SK-N-SH (cell line): Measurements from ENCODE around the gene OR2T35. TPM values are rescaled to one million over a fixed set of nuclear protein-coding genes. Genes with fewer than 3 reads are reported as not detected.

Source experiments
- CTCF ChIA-PET: fragments of 300-600, 350-600 bp; formaldehyde crosslinking; extraction: SDS; loops from one replicate; lab custom pipeline; 2021; lab: Yijun Ruan, JAX
- POLR2A ChIA-PET: fragments of 350-600 bp; sonication (Branson Sonifier 250); formaldehyde crosslinking; extraction: SDS; loops from one replicate; lab custom pipeline; 2020; ENCODE audit warnings: antibody characterized with exemption, inconsistent platforms; lab: Yijun Ruan, JAX
- DNase-seq: peaks from one replicate; pipeline ENCODE4 v3.0.0; 2012
- H2AFZ ChIP-seq: fragments of 200-600 bp; sonication (generic); 2 replicates; pipeline ENCODE4 v1.8.1; 2016; ENCODE audit warnings: antibody characterized with exemption, mild to moderate bottlenecking, low read depth
- H3F3A ChIP-seq: fragments of 200-600 bp; sonication (generic); replicated peaks from 2 replicates; pipeline ENCODE3; 2016; ENCODE audit warnings: antibody characterized with exemption, mild to moderate bottlenecking; ENCODE audit not compliant: insufficient read depth
- H3K27ac ChIP-seq, 2 experiments: fragments of 200-500 bp in 1 of 2; fragments of 200-600 bp in 1 of 2; sonication (Bioruptor generic) in 1 of 2; sonication (generic), shearing (Covaris generic) in 1 of 2; 2 replicates each; pipeline versions ENCODE4 v1.5.1 to v1.6.1; 2014 to 2016; ENCODE audit warnings: low read depth in 2 of 2, inconsistent platforms in 1 of 2, low read length in 1 of 2, mild to moderate bottlenecking in 1 of 2, mixed read lengths in 1 of 2
- H3K27me3 ChIP-seq: fragments of 200-600 bp; sonication (generic), shearing (Covaris generic); 2 replicates; pipeline ENCODE4 v1.6.1; 2016; ENCODE audit warnings: mixed run types; ENCODE audit not compliant: insufficient read depth
- H3K36me3 ChIP-seq, 2 experiments: fragments of 200-500 bp in 1 of 2; fragments of 200-600 bp in 1 of 2; sonication (Bioruptor generic) in 1 of 2; sonication (generic) in 1 of 2; replicated peaks in 1 of 2; 2 replicates each; pipeline versions ENCODE3 to v1.5.1; 2014 to 2016; ENCODE audit warnings: low read length in 1 of 2, mild to moderate bottlenecking in 1 of 2; ENCODE audit not compliant: insufficient read depth in 2 of 2, control insufficient read depth in 1 of 2
- H3K4me1 ChIP-seq, 2 experiments: fragments of 200-500 bp in 1 of 2; fragments of 200-600 bp in 1 of 2; sonication (Bioruptor generic) in 1 of 2; sonication (generic), shearing (Covaris generic) in 1 of 2; 2 replicates each; pipeline versions ENCODE4 v1.5.1 to v1.6.1; 2014 to 2016; ENCODE audit warnings: low read depth in 1 of 2, low read length in 1 of 2, mixed run types in 1 of 2; ENCODE audit not compliant: insufficient read depth in 2 of 2, control insufficient read depth in 1 of 2
- H3K4me2 ChIP-seq: fragments of 200-600 bp; sonication (generic), shearing (Covaris generic); 2 replicates; pipeline ENCODE4 v1.6.1; 2017; ENCODE audit warnings: mixed run types
- H3K4me3 ChIP-seq, 2 experiments: fragments of 200-500 bp in 1 of 2; fragments of 200-600 bp in 1 of 2; sonication (Bioruptor generic) in 1 of 2; sonication (generic), shearing (Covaris generic) in 1 of 2; 2 replicates each; pipeline versions ENCODE4 v1.5.1 to v1.8.1; 2014 to 2016; ENCODE audit warnings: low read depth in 2 of 2, inconsistent platforms in 1 of 2, low read length in 1 of 2, mild to moderate bottlenecking in 1 of 2, mixed read lengths in 1 of 2, moderate library complexity in 1 of 2
- H3K79me2 ChIP-seq: fragments of 200-600 bp; sonication (generic); 2 replicates; pipeline ENCODE4 v1.8.1; 2017; ENCODE audit warnings: mild to moderate bottlenecking; ENCODE audit not compliant: insufficient read depth
- H3K9ac ChIP-seq: fragments of 200-600 bp; sonication (generic); 2 replicates; pipeline ENCODE4 v1.6.1; 2017; ENCODE audit warnings: mixed run types
- H3K9me2 ChIP-seq: fragments of 200-600 bp; sonication (generic); 2 replicates; pipeline ENCODE4 v1.6.1; 2017; ENCODE audit warnings: mixed run types
- H3K9me3 ChIP-seq: fragments of 200-600 bp; sonication (generic); 2 replicates; pipeline ENCODE4 v1.6.1; 2017; ENCODE audit warnings: mixed run types, mild to moderate bottlenecking, moderate library complexity
- H4K20me1 ChIP-seq: fragments of 200-600 bp; sonication (generic); 2 replicates; pipeline ENCODE4 v1.6.1; 2017; ENCODE audit warnings: mild to moderate bottlenecking, mixed run types; ENCODE audit not compliant: insufficient read depth
- FOXJ3 ChIP-seq: sonication (generic); formaldehyde crosslinking; IDR thresholded peaks from 2 replicates; pipeline ENCODE4 v1.5.1; 2020; ENCODE audit warnings: mild to moderate bottlenecking, missing genetic modification reagents
- GATA2 ChIP-seq: sonication (generic); formaldehyde crosslinking; IDR thresholded peaks from 2 replicates; pipeline ENCODE4 v1.5.0; 2020; ENCODE audit warnings: mild to moderate bottlenecking, missing genetic modification reagents
- NFIC ChIP-seq: IDR thresholded peaks from 2 replicates; pipeline ENCODE4 v1.4.0; 2012; ENCODE audit warnings: borderline replicate concordance
- NRF1 ChIP-seq: IDR thresholded peaks from 2 replicates; pipeline ENCODE4 v1.6.1; 2012; ENCODE audit warnings: low read depth, mild to moderate bottlenecking, low read length
- RAD21 ChIP-seq: IDR thresholded peaks from 2 replicates; pipeline ENCODE4 v1.6.1; 2012; ENCODE audit warnings: mild to moderate bottlenecking, low read length
- RXRA ChIP-seq: IDR thresholded peaks from 2 replicates; pipeline ENCODE4 v1.4.0; 2012; ENCODE audit warnings: low read depth, mild to moderate bottlenecking, borderline replicate concordance
- SIN3A ChIP-seq: IDR thresholded peaks from 2 replicates; pipeline ENCODE4 v1.6.1; 2012; ENCODE audit warnings: low read depth, mild to moderate bottlenecking, low read length, moderate library complexity, borderline replicate concordance
- SMC3 ChIP-seq: IDR thresholded peaks from 2 replicates; pipeline ENCODE4 v1.6.1; 2012; ENCODE audit warnings: low read depth, low read length, improper control_type of control experiment
- TAF1 ChIP-seq: IDR thresholded peaks from 2 replicates; pipeline ENCODE4 v1.6.1; 2012; ENCODE audit warnings: low read depth, mild to moderate bottlenecking, low read length, moderate library complexity, borderline replicate concordance
- WGBS: methylation state at CpG from one replicate; pipeline ENCODE4 v1.1.6; 2017; ENCODE audit warnings: low lambda C conversion rate; 5-methylcytosine and 5-hydroxymethylcytosine counted together
- polyA plus RNA-seq, 3 experiments: library from polyadenylated mRNA; depleted of rRNA; stranded (reverse); fragments of >200 nt; gene quantifications; 2 replicates each; pipeline ENCODE4 v1.2.3, GENCODE V29; 2012
- TF ChIP-seq, protein P1 (sequence below): fragments of 150-350 bp; IDR thresholded peaks from 2 replicates; pipeline ENCODE4 v1.6.1; 2016; ENCODE audit warnings: mild to moderate bottlenecking, low read depth, low read length
- TF ChIP-seq, protein P2 (sequence below): IDR thresholded peaks from 2 replicates; pipeline ENCODE4 v1.6.1; 2012; ENCODE audit warnings: mild to moderate bottlenecking, low read depth, low read length, moderate library complexity
- TF ChIP-seq, protein P3 (sequence below): IDR thresholded peaks from 2 replicates; pipeline ENCODE4 v1.4.0; 2012; ENCODE audit warnings: low read depth

OR2T35 gene
- polyA plus RNA-seq, 1 of the 3 experiments (the other 2 are of a cell fraction) = not detected

DNA sequence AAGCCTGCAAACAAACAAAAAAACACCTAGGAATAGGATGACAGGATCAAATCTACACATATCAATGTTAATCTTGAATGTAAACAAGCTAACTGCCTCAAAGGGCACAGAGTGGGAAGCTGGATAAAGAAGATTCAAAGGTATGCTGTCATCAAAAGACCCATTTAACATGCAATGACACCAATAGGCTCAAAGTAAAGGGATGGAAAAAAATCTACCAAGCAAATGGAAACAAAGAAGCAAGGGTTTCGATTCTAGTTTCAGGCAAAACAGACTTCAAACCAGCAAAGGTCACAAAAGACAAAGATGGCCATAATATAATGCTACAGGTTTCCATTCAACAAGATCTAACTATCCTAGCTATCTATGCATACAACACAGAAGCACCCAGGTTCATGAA lies 31.3 kb downstream of the OR2T35 start:
- no peaks in the 10 kb centered on the region for H3K36me3 ChIP-seq
- no peaks in the 10 kb centered on the region for H3K4me1 ChIP-seq
- no peak overlapping the region for H3K9ac ChIP-seq
- no peaks in the 10 kb centered on the region for H3K9me2 ChIP-seq
- H2AFZ ChIP-seq = no peak overlapping the region
- no peaks in the 10 kb centered on the region for H3K9me3 ChIP-seq
- no peaks in the 10 kb centered on the region for H3K79me2 ChIP-seq
- no peaks in the 10 kb centered on the region for H4K20me1 ChIP-seq
- ChIA-PET CTCF (interaction anchor here (2.3 to 4.9 kb wide), 2 partner anchors 9 to 193 kb away, joined by 11 to 29 read pairs; no protein-coding TSS in a partner anchor), POLR2A (no interaction called here)
- no peaks in the 10 kb centered on the region for H3F3A ChIP-seq
- H3K4me3 ChIP-seq = no peak overlapping the region
- H3K4me2 ChIP-seq = no peak overlapping the region
- H3K27ac ChIP-seq = no peak overlapping the region
- no peak for DNase-seq
- TF ChIP-seq RAD21 (no peak), FOXJ3 (no peak), NRF1 (no peak), SIN3A (no peak)
- TF ChIP-seq, protein P1, sequence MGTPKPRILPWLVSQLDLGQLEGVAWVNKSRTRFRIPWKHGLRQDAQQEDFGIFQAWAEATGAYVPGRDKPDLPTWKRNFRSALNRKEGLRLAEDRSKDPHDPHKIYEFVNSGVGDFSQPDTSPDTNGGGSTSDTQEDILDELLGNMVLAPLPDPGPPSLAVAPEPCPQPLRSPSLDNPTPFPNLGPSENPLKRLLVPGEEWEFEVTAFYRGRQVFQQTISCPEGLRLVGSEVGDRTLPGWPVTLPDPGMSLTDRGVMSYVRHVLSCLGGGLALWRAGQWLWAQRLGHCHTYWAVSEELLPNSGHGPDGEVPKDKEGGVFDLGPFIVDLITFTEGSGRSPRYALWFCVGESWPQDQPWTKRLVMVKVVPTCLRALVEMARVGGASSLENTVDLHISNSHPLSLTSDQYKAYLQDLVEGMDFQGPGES = no peak
- H3K27me3 ChIP-seq = peaks cover 13% of the 10 kb centered on the region; the same call in 1 of the 2 replicates
- WGBS = 3% methylated on average over 1 of the region's 1 CpG

DNA sequence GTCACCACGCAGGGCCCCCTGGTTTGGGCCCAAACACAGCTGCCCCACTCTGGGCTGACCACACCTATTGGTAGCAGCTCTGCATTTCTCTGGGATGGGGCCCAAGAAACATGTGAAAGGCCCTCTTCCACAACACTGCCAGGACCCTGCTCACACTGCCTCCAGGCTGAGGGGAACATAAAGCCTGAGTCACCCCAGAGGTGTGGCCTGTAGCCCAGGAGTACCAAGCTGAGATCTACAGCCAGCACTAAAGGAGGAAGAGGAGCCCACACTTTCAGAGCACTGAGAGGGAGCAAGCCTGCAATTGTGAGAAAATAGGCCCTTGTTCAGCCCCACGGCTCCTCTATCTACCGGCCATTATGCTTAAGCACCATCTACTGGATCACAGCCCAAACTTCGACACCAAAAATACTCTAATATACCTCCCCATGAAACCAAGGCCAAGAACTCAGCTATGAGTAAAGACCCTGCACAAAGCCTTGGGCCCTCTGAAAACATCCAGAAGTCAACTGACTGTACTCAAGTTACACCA lies 33.1 kb downstream of the OR2T35 start:
- Histone ChIP-seq H3K4me2 (no peak overlapping the region), H3K27me3 (peaks cover 9% of the 10 kb centered on the region; the same call in 1 of the 2 replicates), H3K9me3 (no peaks in the 10 kb centered on the region), H3K4me1 (no peaks in the 10 kb centered on the region), H3K27ac (no peak overlapping the region), H3K9me2 (no peaks in the 10 kb centered on the region)
- CTCF ChIA-PET = interaction anchor here (1.4 to 4.9 kb wide), 2 partner anchors 10 to 195 kb away, joined by 8 to 29 read pairs; no protein-coding TSS in a partner anchor
- TF ChIP-seq, protein P1 = no peak
- TF ChIP-seq, protein P2, sequence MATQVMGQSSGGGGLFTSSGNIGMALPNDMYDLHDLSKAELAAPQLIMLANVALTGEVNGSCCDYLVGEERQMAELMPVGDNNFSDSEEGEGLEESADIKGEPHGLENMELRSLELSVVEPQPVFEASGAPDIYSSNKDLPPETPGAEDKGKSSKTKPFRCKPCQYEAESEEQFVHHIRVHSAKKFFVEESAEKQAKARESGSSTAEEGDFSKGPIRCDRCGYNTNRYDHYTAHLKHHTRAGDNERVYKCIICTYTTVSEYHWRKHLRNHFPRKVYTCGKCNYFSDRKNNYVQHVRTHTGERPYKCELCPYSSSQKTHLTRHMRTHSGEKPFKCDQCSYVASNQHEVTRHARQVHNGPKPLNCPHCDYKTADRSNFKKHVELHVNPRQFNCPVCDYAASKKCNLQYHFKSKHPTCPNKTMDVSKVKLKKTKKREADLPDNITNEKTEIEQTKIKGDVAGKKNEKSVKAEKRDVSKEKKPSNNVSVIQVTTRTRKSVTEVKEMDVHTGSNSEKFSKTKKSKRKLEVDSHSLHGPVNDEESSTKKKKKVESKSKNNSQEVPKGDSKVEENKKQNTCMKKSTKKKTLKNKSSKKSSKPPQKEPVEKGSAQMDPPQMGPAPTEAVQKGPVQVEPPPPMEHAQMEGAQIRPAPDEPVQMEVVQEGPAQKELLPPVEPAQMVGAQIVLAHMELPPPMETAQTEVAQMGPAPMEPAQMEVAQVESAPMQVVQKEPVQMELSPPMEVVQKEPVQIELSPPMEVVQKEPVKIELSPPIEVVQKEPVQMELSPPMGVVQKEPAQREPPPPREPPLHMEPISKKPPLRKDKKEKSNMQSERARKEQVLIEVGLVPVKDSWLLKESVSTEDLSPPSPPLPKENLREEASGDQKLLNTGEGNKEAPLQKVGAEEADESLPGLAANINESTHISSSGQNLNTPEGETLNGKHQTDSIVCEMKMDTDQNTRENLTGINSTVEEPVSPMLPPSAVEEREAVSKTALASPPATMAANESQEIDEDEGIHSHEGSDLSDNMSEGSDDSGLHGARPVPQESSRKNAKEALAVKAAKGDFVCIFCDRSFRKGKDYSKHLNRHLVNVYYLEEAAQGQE = no peak
- TF ChIP-seq RXRA = no peak
- TF ChIP-seq NFIC = no peak
- TF ChIP-seq SMC3 = no peak
- TF ChIP-seq GATA2 (CRISPR knock-in tag) = no peak
- TF ChIP-seq SIN3A = no peak
- TF ChIP-seq, protein P3, sequence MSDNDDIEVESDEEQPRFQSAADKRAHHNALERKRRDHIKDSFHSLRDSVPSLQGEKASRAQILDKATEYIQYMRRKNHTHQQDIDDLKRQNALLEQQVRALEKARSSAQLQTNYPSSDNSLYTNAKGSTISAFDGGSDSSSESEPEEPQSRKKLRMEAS = no peak
- no peak for TF ChIP-seq TAF1
- TF ChIP-seq, all 33 proteins: peak for 0
- Histone ChIP-seq H2AFZ (no peak overlapping the region), H3K4me3 (no peak overlapping the region), H4K20me1 (no peaks in the 10 kb centered on the region), H3K36me3 (no peaks in the 10 kb centered on the region), H3K79me2 (no peaks in the 10 kb centered on the region), H3K9ac (no peak overlapping the region), H3F3A (no peaks in the 10 kb centered on the region)
- 0% methylated on average over 4 of the region's 4 CpGs for WGBS
- no peak for DNase-seq
- POLR2A ChIA-PET = no interaction called here
